Skeletal muscle satellite cell (primary cell): Measurements from ENCODE around the gene CUL5.
A peak's percentile ranks its signal among the peaks of the same experiment; 100 is the strongest.
"Not testable (repeated sequence)": the region's sequence is repeated elsewhere in the genome, so short reads cannot be mapped to it uniquely, and the experiment has no call there.

Source experiments
- H3K27me3 ChIP-seq: 2 replicates; pipeline ENCODE4 v1.7.0; 2013; ENCODE audit warnings: low read length; ENCODE audit not compliant: control insufficient read depth, insufficient read depth
- H3K36me3 ChIP-seq: 2 replicates; pipeline ENCODE4 v1.7.0; 2013; ENCODE audit warnings: mild to moderate bottlenecking, control low read depth, low read length; ENCODE audit not compliant: insufficient read depth
- H3K4me1 ChIP-seq: 2 replicates; pipeline ENCODE4 v1.7.0; 2013; ENCODE audit warnings: low read length; ENCODE audit not compliant: control insufficient read depth, insufficient read depth
- H3K4me2 ChIP-seq: 2 replicates; pipeline ENCODE4 v1.7.0; 2013; ENCODE audit warnings: mild to moderate bottlenecking, low read length
- H3K4me3 ChIP-seq: 2 replicates; pipeline ENCODE4 v1.7.0; 2013; ENCODE audit warnings: low read length
- H3K9ac ChIP-seq: 2 replicates; pipeline ENCODE4 v1.7.0; 2013; ENCODE audit warnings: mild to moderate bottlenecking, low read depth, low read length, moderate library complexity
- H3K9me3 ChIP-seq: replicated peaks from 2 replicates; pipeline ENCODE4 v1.7.0; 2013; ENCODE audit warnings: mild to moderate bottlenecking, control low read depth, low read length

The CUL5 gene

DNA sequence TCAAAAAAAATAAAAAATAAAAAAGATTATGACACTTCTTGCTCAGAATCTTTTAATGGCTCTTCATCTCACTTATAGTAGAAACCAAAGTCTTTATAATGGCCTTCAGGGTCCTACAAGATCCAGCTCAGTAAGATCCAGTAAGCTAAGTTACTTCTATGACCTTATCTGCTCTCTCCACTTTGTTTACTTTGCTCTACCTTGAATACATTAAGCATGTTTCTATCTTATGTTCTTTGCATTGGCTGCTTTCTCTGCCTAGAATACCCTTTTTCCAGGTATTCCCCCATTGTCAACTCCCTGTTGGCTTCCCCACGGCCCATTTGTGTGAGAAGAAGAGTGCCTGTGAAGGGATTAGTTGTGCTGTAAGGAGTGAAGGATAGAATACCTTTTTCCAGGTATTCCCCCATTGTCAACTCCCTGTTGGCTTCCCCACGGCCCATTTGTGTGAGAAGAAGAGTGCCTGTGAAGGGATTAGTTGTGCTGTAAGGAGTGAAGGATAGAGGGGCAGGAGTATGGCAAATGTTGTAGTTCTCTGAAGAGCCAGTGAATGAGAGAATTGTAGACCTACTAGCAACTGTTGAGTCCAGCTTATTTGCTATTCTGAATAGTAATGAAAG is 20.2 kb downstream of the CUL5 start:
- not testable (repeated sequence) for H3K4me3 ChIP-seq, H3K4me1 ChIP-seq, H3K36me3 ChIP-seq, H3K4me2 ChIP-seq, H3K27me3 ChIP-seq, H3K9me3 ChIP-seq, H3K9ac ChIP-seq

- H3K4me2 ChIP-seq, H3K27me3 ChIP-seq, H3K4me3 ChIP-seq, H3K9ac ChIP-seq, H3K4me1 ChIP-seq, H3K9me3 ChIP-seq: not testable (repeated sequence)
- H3K36me3 ChIP-seq, result peaks cover 22% of the 10 kb centered on the region
Measured at GRCh38 chr11:108031604-108032003, 22.9 kb downstream of the CUL5 start.

DNA sequence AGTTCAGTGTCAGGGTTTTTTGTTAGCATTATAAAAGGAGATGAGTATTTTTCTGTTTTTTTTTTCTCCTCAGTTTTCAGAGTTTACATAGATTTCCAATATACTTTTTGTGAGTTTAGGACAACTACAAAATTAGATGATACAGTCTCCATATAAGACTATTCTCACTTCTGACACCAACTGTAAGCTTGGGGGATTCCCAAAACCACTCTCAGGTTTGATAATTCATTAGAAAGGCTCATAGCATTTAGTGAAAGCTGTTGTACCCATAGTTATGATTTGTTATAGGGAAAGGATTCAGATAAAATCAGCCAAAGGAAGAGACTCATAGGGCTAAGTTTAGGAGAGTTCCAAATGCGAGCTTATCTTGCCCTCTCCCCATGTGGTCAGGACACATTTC is 24.1 kb downstream of the CUL5 start:
- Histone ChIP-seq H3K4me3 (no peak overlapping the region), H3K4me2 (no peak overlapping the region), H3K4me1 (peaks cover 5% of the 10 kb centered on the region), H3K27me3 (no peaks in the 10 kb centered on the region), H3K36me3 (peaks cover 30% of the 10 kb centered on the region), H3K9me3 (no peaks in the 10 kb centered on the region), H3K9ac (no peak overlapping the region)

DNA sequence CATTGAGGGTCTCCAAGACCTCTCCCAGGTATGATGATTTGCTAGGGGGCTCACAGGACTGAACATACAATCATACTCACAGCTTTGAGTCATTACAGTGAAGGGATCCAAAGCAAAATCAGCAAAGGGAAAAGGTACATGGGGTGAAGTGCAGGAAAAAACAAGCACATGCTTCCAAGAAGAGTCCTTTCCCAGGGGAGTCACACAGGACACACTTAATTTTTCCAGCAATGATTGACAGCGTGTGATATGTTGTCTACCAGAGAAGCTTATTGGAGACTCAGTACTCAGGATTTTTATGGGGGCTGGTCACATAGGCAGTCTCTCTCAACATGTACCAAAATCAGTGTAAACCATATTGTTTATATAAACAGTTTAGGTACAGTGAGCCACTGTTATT is 25.3 kb downstream of the CUL5 start:
- Histone ChIP-seq H3K9me3 (no peaks in the 10 kb centered on the region), H3K9ac (no peak overlapping the region), H3K36me3 (peaks cover 30% of the 10 kb centered on the region), H3K4me2 (no peak overlapping the region), H3K27me3 (no peaks in the 10 kb centered on the region), H3K4me1 (peaks cover 5% of the 10 kb centered on the region), H3K4me3 (no peak overlapping the region)

DNA sequence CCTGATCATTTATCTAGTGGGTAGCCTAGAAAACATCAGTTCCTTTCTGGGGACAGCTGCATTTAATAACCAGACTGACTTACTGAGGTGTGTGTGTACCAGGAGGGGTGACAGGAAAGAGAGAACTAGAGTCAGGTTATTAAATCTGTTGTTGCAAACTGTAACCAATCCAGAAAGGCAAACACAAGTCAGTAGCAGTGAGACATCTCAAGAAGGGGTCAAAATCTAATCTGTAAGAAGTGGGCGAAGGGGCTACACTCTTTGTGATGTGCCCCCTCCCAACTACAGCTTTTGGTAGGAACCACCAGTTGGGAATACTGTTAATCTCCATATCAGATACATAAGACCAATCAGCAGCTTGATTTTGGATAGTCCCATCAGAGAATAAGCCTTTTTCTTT is 26.3 kb downstream of the CUL5 start:
- Histone ChIP-seq H3K9ac (no peak overlapping the region), H3K4me1 (peaks cover 5% of the 10 kb centered on the region), H3K9me3 (no peaks in the 10 kb centered on the region), H3K4me2 (no peak overlapping the region), H3K27me3 (no peaks in the 10 kb centered on the region), H3K4me3 (no peak overlapping the region), H3K36me3 (peaks cover 30% of the 10 kb centered on the region)

- no peak overlapping the region for H3K4me3 ChIP-seq
- H3K36me3 ChIP-seq, result peaks cover 30% of the 10 kb centered on the region
- peaks cover 5% of the 10 kb centered on the region for H3K4me1 ChIP-seq
- no peaks in the 10 kb centered on the region for H3K9me3 ChIP-seq
- no peaks in the 10 kb centered on the region for H3K27me3 ChIP-seq
- H3K9ac ChIP-seq, result no peak overlapping the region
- H3K4me2 ChIP-seq, result no peak overlapping the region
Measured at GRCh38 chr11:108035690-108036089, 27.0 kb downstream of the CUL5 start.

DNA sequence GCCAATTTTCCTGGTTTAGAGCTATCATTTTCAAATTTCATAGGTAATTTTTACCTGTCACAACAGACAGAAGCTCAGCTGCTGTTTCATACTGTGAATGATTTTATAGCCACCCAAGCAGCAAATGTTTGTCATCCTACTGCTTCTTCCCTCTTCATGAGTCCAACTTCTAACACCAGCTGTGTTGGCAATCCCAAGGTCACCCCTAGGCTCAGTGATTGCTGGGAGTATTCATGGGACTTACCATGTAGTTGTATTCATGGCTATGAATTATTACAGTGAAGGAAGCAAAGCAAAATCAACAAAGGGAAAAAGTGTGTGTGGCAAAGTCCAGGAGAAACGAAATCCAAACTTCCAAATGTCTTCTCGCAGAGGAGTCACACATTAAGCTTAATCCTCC is 28.5 kb downstream of the CUL5 start:
- Histone ChIP-seq H3K36me3 (peaks cover 30% of the 10 kb centered on the region), H3K4me2 (no peak overlapping the region), H3K27me3 (no peaks in the 10 kb centered on the region), H3K4me1 (peaks cover 5% of the 10 kb centered on the region), H3K4me3 (no peak overlapping the region), H3K9ac (no peak overlapping the region), H3K9me3 (no peaks in the 10 kb centered on the region)

DNA sequence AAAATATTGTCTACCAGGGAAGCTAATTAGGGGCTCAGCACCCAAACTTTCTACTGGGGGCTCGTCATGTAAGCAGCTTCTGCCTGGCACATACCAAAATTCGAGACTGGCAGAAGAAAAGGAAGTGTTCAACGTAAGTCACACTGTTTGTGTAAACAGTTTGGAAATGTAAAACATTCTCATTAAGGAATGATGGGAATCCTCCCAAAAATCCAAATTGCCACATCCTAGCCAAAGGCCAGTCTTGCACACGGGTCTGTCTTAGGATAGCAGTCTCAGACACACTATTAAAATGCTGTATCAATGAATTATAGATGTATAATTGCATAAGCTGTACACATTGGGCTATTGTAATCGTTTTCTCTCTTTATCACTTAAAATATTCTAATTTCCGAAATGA is 28.9 kb downstream of the CUL5 start:
- H3K4me2 ChIP-seq, result no peak overlapping the region
- H3K36me3 ChIP-seq, result peaks cover 30% of the 10 kb centered on the region

GRCh38 chr11:108048269-108048668 is 39.6 kb downstream of the CUL5 start:
- H3K27me3 ChIP-seq, result no peaks in the 10 kb centered on the region
- H3K9me3 ChIP-seq, result no peaks in the 10 kb centered on the region
- no peak overlapping the region for H3K4me3 ChIP-seq
- H3K4me1 ChIP-seq, result no peaks in the 10 kb centered on the region
- no peak overlapping the region for H3K4me2 ChIP-seq
- H3K36me3 ChIP-seq, result peaks cover 30% of the 10 kb centered on the region
- no peak overlapping the region for H3K9ac ChIP-seq

More for the DNA sequence above, 28.9 kb downstream of the CUL5 start:
- Histone ChIP-seq H3K27me3 (no peaks in the 10 kb centered on the region), H3K4me3 (no peak overlapping the region), H3K9me3 (no peaks in the 10 kb centered on the region), H3K9ac (no peak overlapping the region), H3K4me1 (peaks cover 5% of the 10 kb centered on the region)

DNA sequence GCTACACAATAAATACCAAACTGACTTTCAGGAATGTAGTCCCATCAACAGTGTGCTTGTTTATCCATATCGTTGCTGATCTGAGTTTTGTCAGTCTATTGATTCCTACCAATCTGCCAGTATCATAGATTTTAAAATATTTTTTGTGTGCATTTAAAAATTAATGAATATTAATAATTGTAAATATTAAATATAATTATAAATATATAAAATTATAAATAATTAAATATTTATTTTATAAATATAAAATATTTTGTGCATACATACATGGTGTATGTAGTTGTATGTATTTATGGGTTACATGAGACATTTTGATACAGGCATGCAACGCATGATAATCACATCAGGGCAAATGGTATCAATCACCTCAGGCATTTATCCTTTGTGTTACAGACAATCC is 53.6 kb downstream of the CUL5 start:
- Histone ChIP-seq H3K4me2 (no peak overlapping the region), H3K36me3 (peaks cover 32% of the 10 kb centered on the region), H3K4me1 (no peaks in the 10 kb centered on the region), H3K27me3 (no peaks in the 10 kb centered on the region), H3K9me3 (no peaks in the 10 kb centered on the region), H3K4me3 (no peak overlapping the region), H3K9ac (no peak overlapping the region)

GRCh38 chr11:108063410-108063809 is 54.7 kb downstream of the CUL5 start:
- H3K9me3 ChIP-seq, result no peaks in the 10 kb centered on the region
- H3K4me2 ChIP-seq, result no peak overlapping the region
- H3K9ac ChIP-seq, result no peak overlapping the region
- H3K4me1 ChIP-seq, result no peaks in the 10 kb centered on the region
- peaks cover 32% of the 10 kb centered on the region for H3K36me3 ChIP-seq
- H3K27me3 ChIP-seq, result no peaks in the 10 kb centered on the region
- no peak overlapping the region for H3K4me3 ChIP-seq

GRCh38 chr11:108069947-108070346 is 61.2 kb downstream of the CUL5 start:
- H3K9ac ChIP-seq, result peak overlapping the region; percentile 52
- H3K36me3 ChIP-seq, result peaks cover 32% of the 10 kb centered on the region

More at GRCh38 chr11:108069947-108070346, 61.2 kb downstream of the CUL5 start:
- H3K4me2 ChIP-seq, result peak overlapping the region; percentile 62
- H3K9me3 ChIP-seq, result no peaks in the 10 kb centered on the region
- H3K4me3 ChIP-seq, result peak overlapping the region; percentile 11
- peaks cover 8% of the 10 kb centered on the region for H3K4me1 ChIP-seq
- H3K27me3 ChIP-seq, result no peaks in the 10 kb centered on the region
